K562 (cell line): ENCODE data around the gene TMEFF2. TPM values are rescaled to one million over a fixed set of nuclear protein-coding genes. Genes with fewer than 3 reads are reported as not detected.

Experiments used
- ATAC-seq: fragments of 200-7000 bp; cut with Tn5 transposase; 3 replicates; pipeline ENCODE4 v1.9.1; 2020; ENCODE audit warnings: moderate library complexity
- BruUV-seq: library from RNA; stranded (reverse); fragments of 400-500 nt; replicated peaks from 2 replicates; lab custom pipeline; 2021; lab: Mats Ljungman, UMichigan
- CTCF ChIA-PET: fragments of 300-600 bp; formaldehyde crosslinking; extraction: SDS; loops from one replicate; lab custom pipeline; 2021; ENCODE audit warnings: low intra/inter-chr PET ratio; lab: Yijun Ruan, JAX
- POLR2A ChIA-PET: fragments of 300-600, 350-650 bp; sonication (Branson Sonifier 250); formaldehyde crosslinking; extraction: SDS; loops from one replicate; lab custom pipeline; 2021; ENCODE audit warnings: antibody characterized with exemption, inconsistent platforms; lab: Yijun Ruan, JAX
- DNase-seq, 4 experiments: peaks; one replicate each; pipeline versions ENCODE4 v3.0.0 to v3.0.0-alpha.2; 2011 to 2018; ENCODE audit warnings: low spot score in 3 of 4, mixed read lengths in 3 of 4; ENCODE audit errors: extremely low read depth in 1 of 4
- FAIRE-seq: peaks from 2 replicates; lab custom pipeline; 2011; peaks lifted over from hg19 to GRCh38; lab: Jason Lieb, UNC
- H2AFZ ChIP-seq: 2 replicates; pipeline ENCODE4 v1.6.0; 2011; ENCODE audit warnings: low read depth, low read length, control low read depth, inconsistent platforms
- H3K27ac ChIP-seq: fragments of 200-600 bp; 3 replicates; pipeline ENCODE4 v1.8.0; 2011; ENCODE audit warnings: low read depth, mild to moderate bottlenecking, control low read depth, inconsistent platforms, low read length, moderate library complexity, mixed read lengths; ENCODE audit errors: extremely low read depth
- H3K27me3 ChIP-seq, 2 experiments: fragments of 300-600 bp in 1 of 2; 2 replicates in 1 of 2; 3 replicates in 1 of 2; pipeline versions ENCODE4 v1.6.0 to v1.8.0; 2011; ENCODE audit warnings: inconsistent platforms in 2 of 2, low read length in 2 of 2, mild to moderate bottlenecking in 1 of 2, mixed read lengths in 1 of 2, moderate library complexity in 1 of 2; ENCODE audit not compliant: control insufficient read depth in 2 of 2, insufficient read depth in 2 of 2
- H3K36me3 ChIP-seq: fragments of 300-600 bp; 3 replicates; pipeline ENCODE4 v1.8.0; 2011; ENCODE audit warnings: mild to moderate bottlenecking, low read length, inconsistent platforms; ENCODE audit not compliant: control insufficient read depth, insufficient read depth
- H3K4me1 ChIP-seq, 2 experiments: fragments of 200-600 bp in 1 of 2; replicated peaks in 1 of 2; 2 replicates in 1 of 2; 3 replicates in 1 of 2; pipeline versions ENCODE4 v1.5.1 to v1.8.0; 2011; ENCODE audit warnings: inconsistent platforms in 2 of 2, low read length in 2 of 2, mild to moderate bottlenecking in 1 of 2, mixed read lengths in 1 of 2, moderate library complexity in 1 of 2; ENCODE audit not compliant: control insufficient read depth in 2 of 2, insufficient read depth in 2 of 2
- H3K4me2 ChIP-seq: 2 replicates; pipeline ENCODE4 v1.6.1; 2011; ENCODE audit warnings: low read length, control low read depth, inconsistent platforms, mixed read lengths; ENCODE audit not compliant: insufficient read depth
- H3K4me3 ChIP-seq: fragments of 200-600 bp; sonication (generic), shearing (Covaris generic); 2 replicates; pipeline ENCODE4 v1.5.1; 2016; ENCODE audit warnings: control low read depth, inconsistent platforms
- H3K79me2 ChIP-seq: fragments of 200-600 bp; 3 replicates; pipeline ENCODE4 v1.8.0; 2011; ENCODE audit warnings: low read length, inconsistent platforms; ENCODE audit not compliant: control insufficient read depth, insufficient read depth
- H3K9ac ChIP-seq, 2 experiments: 2 replicates each; pipeline versions ENCODE4 v1.6.0 to v1.6.1; 2011; ENCODE audit warnings: low read depth in 2 of 2, low read length in 2 of 2, control low read depth in 1 of 2, inconsistent platforms in 1 of 2, mild to moderate bottlenecking in 1 of 2, mixed read lengths in 1 of 2; ENCODE audit not compliant: insufficient read depth in 1 of 2
- H3K9me1 ChIP-seq: one replicate; pipeline ENCODE4 v1.6.0; 2011; ENCODE audit warnings: inconsistent platforms, mild to moderate bottlenecking, low read length, moderate library complexity; ENCODE audit not compliant: control insufficient read depth, insufficient read depth
- H3K9me3 ChIP-seq: replicated peaks from 2 replicates; pipeline ENCODE4 v1.5.1; 2011; ENCODE audit warnings: low read depth, low read length, inconsistent platforms; ENCODE audit not compliant: control insufficient read depth, insufficient read depth
- H4K20me1 ChIP-seq: replicated peaks from 2 replicates; pipeline ENCODE4 v1.6.1; 2011; ENCODE audit warnings: low read length, inconsistent platforms, mixed read lengths; ENCODE audit not compliant: control insufficient read depth, insufficient read depth
- CAMTA2 ChIP-seq: fragments of 250-450 bp; sonication (Bioruptor Pico); conservative IDR thresholded peaks from 2 replicates; pipeline ENCODE4 v1.5.1; 2022
- DIDO1 ChIP-seq: fragments of 450-650 bp; IDR thresholded peaks from 2 replicates; pipeline ENCODE4 v1.6.1; 2016; ENCODE audit warnings: low read depth, missing biosample characterization, missing genetic modification characterization
- HDAC1 ChIP-seq, 2 experiments: fragments of 450-650 bp; IDR thresholded peaks; 2 replicates each; pipeline ENCODE4 v1.6.1; 2016 to 2017; ENCODE audit warnings: inconsistent platforms in 1 of 2, mild to moderate bottlenecking in 1 of 2, moderate library complexity in 1 of 2
- ILF3 ChIP-seq: fragments of 450-650 bp; IDR thresholded peaks from 2 replicates; pipeline ENCODE4 v1.6.1; 2018; ENCODE audit warnings: antibody characterized with exemption, mild to moderate bottlenecking, moderate library complexity, borderline replicate concordance
- NONO ChIP-seq, 2 experiments: fragments of 200-400 bp in 1 of 2; fragments of 450-650 bp in 1 of 2; formaldehyde crosslinking in 1 of 2; IDR thresholded peaks; 2 replicates each; pipeline ENCODE4 v1.6.1; 2017; ENCODE audit warnings: low read depth in 2 of 2, mild to moderate bottlenecking in 2 of 2, moderate library complexity in 2 of 2, low read length in 1 of 2
- in situ Hi-C: fragments of 300-500 bp; cut with MboI; formaldehyde crosslinking; loops from 4 replicates; pipeline ENCODE4 v1.15.0; 2018; ENCODE audit warnings: inconsistent platforms, mixed read lengths
- intact Hi-C: fragments of 100-400 bp; cut with micrococcal nuclease; formaldehyde crosslinking; loops from 2 replicates; pipeline ENCODE4 v1.14.2; 2022
- polyA plus RNA-seq, 8 experiments: library from polyadenylated mRNA; depleted of rRNA in 4 of 8; stranded (reverse) in 5 of 8; unstranded in 3 of 8; fragments of >200 nt; fragmentation: Nextera tagmentation in 2 of 8; fragmentation: Illumina TruSeq in 1 of 8; extraction: Ambion mirVana in 2 of 8; extraction: Trizol in 1 of 8; gene quantifications; 2 replicates each; pipeline versions ENCODE4 v1.2.1 to v1.2.3, GENCODE V29; 2011 to 2014; ENCODE audit warnings: inconsistent platforms in 1 of 8, missing spikeins in 1 of 8
- total RNA-seq, 7 experiments: library from RNA; depleted of rRNA in 6 of 7; stranded (reverse); fragments of >200 nt in 6 of 7; fragmentation: Illumina TruSeq in 2 of 7; extraction: Trizol in 2 of 7; gene quantifications; 2 replicates each; pipeline versions ENCODE4 v1.2.1 to v1.2.3, GENCODE V29; 2011 to 2021; ENCODE audit warnings: low replicate concordance in 1 of 7
- TF ChIP-seq, protein P1 (sequence below): fragments of 450-650 bp; IDR thresholded peaks from 2 replicates; pipeline ENCODE4 v1.6.1; 2018; ENCODE audit warnings: mild to moderate bottlenecking, low read depth; ENCODE audit not compliant: partially characterized antibody
- TF ChIP-seq, protein P2 (sequence below): sonication (generic); formaldehyde crosslinking; IDR thresholded peaks from 2 replicates; pipeline ENCODE4 v1.8.1; 2023; ENCODE audit warnings: missing genetic modification reagents, mild to moderate bottlenecking, borderline replicate concordance
- TF ChIP-seq, protein P3 (sequence below), 2 experiments: fragments of 450-650 bp in 1 of 2; sonication (generic) in 1 of 2; formaldehyde crosslinking; conservative IDR thresholded peaks; 2 replicates each; pipeline versions ENCODE4 v1.4.0 to v1.8.1; 2020 to 2022; ENCODE audit warnings: mild to moderate bottlenecking in 1 of 2, missing genetic modification reagents in 1 of 2

The TMEFF2 gene
- total and polyA plus RNA-seq, 9 of the 15 experiments (the other 6 are each of a cell fraction or from before 2014, with no cell fraction given), result 1.4 TPM; not detected in 8

DNA sequence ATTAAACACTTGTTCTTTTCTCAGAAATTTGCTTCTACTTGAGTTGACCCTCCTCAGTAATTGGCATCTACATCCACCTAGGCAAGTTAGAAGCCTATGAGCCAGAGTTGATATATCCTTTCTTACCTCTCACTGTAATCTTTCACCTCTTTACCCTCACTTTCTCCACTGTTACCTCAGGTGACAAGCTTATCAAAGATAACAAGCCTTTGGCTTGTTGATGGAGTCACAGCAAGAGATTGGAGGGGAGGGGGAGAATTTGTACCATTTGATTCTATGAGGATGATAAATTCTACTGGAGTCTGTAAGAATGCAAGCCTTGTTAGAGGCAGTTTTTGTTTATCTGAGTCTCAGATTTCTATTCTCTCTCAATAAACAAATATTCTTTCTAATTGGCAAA lies 176.9 kb downstream of the TMEFF2 start:
- DNase-seq (no peak), FAIRE-seq (no peak), ATAC-seq (no peak)
- H3K9ac ChIP-seq, result no peak overlapping the region
- intact Hi-C loops, result no loop called here
- no peak overlapping the region for H2AFZ ChIP-seq
- H3K4me2 ChIP-seq, result no peak overlapping the region
- H3K4me1 ChIP-seq, result no peaks in the 10 kb centered on the region
- no TSS peak for BruUV-seq
- ChIA-PET CTCF (no interaction called here), POLR2A (no interaction called here)
- H3K27ac ChIP-seq, result no peak overlapping the region
- H3K9me3 ChIP-seq, result no peaks in the 10 kb centered on the region
- no peaks in the 10 kb centered on the region for H3K27me3 ChIP-seq
- no peaks in the 10 kb centered on the region for H3K9me1 ChIP-seq
- in situ Hi-C loops, result no loop called here
- no peaks in the 10 kb centered on the region for H3K36me3 ChIP-seq
- no peak overlapping the region for H3K4me3 ChIP-seq
- no peaks in the 10 kb centered on the region for H3K79me2 ChIP-seq
- TF ChIP-seq, protein P1, sequence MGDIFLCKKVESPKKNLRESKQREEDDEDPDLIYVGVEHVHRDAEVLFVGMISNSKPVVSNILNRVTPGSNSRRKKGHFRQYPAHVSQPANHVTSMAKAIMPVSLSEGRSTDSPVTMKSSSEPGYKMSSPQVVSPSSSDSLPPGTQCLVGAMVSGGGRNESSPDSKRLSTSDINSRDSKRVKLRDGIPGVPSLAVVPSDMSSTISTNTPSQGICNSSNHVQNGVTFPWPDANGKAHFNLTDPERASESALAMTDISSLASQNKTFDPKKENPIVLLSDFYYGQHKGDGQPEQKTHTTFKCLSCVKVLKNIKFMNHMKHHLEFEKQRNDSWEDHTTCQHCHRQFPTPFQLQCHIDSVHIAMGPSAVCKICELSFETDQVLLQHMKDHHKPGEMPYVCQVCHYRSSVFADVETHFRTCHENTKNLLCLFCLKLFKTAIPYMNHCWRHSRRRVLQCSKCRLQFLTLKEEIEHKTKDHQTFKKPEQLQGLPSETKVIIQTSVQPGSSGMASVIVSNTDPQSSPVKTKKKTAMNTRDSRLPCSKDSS, result no peak
- TF ChIP-seq DIDO1 (tag) (no peak), HDAC1 (IDR thresholded peaks at IDR 0.05) (no peak), NONO (IDR thresholded peaks at IDR 0.05; ENCODE audit: low read depth in 2 of 2, low read length in 1 of 2) (no peak), ILF3 (no peak), CAMTA2 (CRISPR knock-in tag) (no peak)
- TF ChIP-seq, protein P2, sequence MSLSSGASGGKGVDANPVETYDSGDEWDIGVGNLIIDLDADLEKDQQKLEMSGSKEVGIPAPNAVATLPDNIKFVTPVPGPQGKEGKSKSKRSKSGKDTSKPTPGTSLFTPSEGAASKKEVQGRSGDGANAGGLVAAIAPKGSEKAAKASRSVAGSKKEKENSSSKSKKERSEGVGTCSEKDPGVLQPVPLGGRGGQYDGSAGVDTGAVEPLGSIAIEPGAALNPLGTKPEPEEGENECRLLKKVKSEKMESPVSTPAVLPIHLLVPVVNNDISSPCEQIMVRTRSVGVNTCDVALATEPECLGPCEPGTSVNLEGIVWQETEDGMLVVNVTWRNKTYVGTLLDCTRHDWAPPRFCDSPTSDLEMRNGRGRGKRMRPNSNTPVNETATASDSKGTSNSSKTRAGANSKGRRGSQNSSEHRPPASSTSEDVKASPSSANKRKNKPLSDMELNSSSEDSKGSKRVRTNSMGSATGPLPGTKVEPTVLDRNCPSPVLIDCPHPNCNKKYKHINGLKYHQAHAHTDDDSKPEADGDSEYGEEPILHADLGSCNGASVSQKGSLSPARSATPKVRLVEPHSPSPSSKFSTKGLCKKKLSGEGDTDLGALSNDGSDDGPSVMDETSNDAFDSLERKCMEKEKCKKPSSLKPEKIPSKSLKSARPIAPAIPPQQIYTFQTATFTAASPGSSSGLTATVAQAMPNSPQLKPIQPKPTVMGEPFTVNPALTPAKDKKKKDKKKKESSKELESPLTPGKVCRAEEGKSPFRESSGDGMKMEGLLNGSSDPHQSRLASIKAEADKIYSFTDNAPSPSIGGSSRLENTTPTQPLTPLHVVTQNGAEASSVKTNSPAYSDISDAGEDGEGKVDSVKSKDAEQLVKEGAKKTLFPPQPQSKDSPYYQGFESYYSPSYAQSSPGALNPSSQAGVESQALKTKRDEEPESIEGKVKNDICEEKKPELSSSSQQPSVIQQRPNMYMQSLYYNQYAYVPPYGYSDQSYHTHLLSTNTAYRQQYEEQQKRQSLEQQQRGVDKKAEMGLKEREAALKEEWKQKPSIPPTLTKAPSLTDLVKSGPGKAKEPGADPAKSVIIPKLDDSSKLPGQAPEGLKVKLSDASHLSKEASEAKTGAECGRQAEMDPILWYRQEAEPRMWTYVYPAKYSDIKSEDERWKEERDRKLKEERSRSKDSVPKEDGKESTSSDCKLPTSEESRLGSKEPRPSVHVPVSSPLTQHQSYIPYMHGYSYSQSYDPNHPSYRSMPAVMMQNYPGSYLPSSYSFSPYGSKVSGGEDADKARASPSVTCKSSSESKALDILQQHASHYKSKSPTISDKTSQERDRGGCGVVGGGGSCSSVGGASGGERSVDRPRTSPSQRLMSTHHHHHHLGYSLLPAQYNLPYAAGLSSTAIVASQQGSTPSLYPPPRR (CRISPR knock-in tag), result no peak
- TF ChIP-seq, protein P3, sequence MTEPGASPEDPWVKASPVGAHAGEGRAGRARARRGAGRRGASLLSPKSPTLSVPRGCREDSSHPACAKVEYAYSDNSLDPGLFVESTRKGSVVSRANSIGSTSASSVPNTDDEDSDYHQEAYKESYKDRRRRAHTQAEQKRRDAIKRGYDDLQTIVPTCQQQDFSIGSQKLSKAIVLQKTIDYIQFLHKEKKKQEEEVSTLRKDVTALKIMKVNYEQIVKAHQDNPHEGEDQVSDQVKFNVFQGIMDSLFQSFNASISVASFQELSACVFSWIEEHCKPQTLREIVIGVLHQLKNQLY (CRISPR knock-in tag; conservative IDR thresholded peaks at IDR 0.05), result no peak
- H4K20me1 ChIP-seq, result no peaks in the 10 kb centered on the region
